Neural cell (in vitro differentiated cells): Measurements from ENCODE around the gene ARHGEF7. TPM values are rescaled to one million over a fixed set of nuclear protein-coding genes. Genes with fewer than 3 reads are reported as not detected.

Experiments used
- H2AFZ ChIP-seq: fragments of 200-600, 300-800 bp; sonication (generic), shearing (Covaris generic); 2 replicates; pipeline ENCODE4 v1.6.0; 2014; ENCODE audit warnings: low read depth, mild to moderate bottlenecking, antibody characterized with exemption, low read length, moderate library complexity
- H3F3A ChIP-seq: fragments of 200-600 bp; shearing (Covaris generic); 2 replicates; pipeline ENCODE4 v1.6.1; 2016; ENCODE audit warnings: mild to moderate bottlenecking, moderate library complexity, mixed read lengths, antibody characterized with exemption, low read length; ENCODE audit not compliant: insufficient read depth, poor library complexity, severe bottlenecking
- H3K27ac ChIP-seq: fragments of 200-600, 300-800 bp; sonication (generic), shearing (Covaris generic); 2 replicates; pipeline ENCODE4 v1.5.1; 2014; ENCODE audit warnings: mild to moderate bottlenecking, low read length, moderate library complexity
- H3K27me3 ChIP-seq: fragments of 300-800, 200-600 bp; sonication (generic), shearing (Covaris generic); 2 replicates; pipeline ENCODE4 v1.6.0; 2014; ENCODE audit warnings: mild to moderate bottlenecking, low read depth, low read length, moderate library complexity; ENCODE audit not compliant: insufficient read depth
- H3K36me3 ChIP-seq: fragments of 300-800, 200-600 bp; sonication (generic), shearing (Covaris generic); 2 replicates; pipeline ENCODE4 v1.5.1; 2014; ENCODE audit warnings: mild to moderate bottlenecking, antibody characterized with exemption, low read length, moderate library complexity; ENCODE audit not compliant: insufficient read depth
- H3K4me2 ChIP-seq: fragments of 300-800, 200-600 bp; sonication (generic), shearing (Covaris generic); 2 replicates; pipeline ENCODE4 v1.6.0; 2014; ENCODE audit warnings: mild to moderate bottlenecking, low read length
- H3K4me3 ChIP-seq: fragments of 300-800, 200-600 bp; sonication (generic), shearing (Covaris generic); 2 replicates; pipeline ENCODE4 v1.5.1; 2014; ENCODE audit warnings: mild to moderate bottlenecking, low read length, moderate library complexity
- H3K79me2 ChIP-seq: fragments of 200-600 bp; shearing (Covaris generic); replicated peaks from 2 replicates; pipeline ENCODE4 v1.6.0; 2014; ENCODE audit warnings: mild to moderate bottlenecking, low read length, moderate library complexity; ENCODE audit not compliant: insufficient read depth
- H3K9ac ChIP-seq: fragments of 300-800, 200-600 bp; sonication (generic), shearing (Covaris generic); 2 replicates; pipeline ENCODE4 v1.6.1; 2016; ENCODE audit warnings: mild to moderate bottlenecking, low read length, mixed read lengths
- H3K9me2 ChIP-seq: fragments of 200-600 bp; shearing (Covaris generic); 2 replicates; pipeline ENCODE4 v1.6.1; 2016; ENCODE audit warnings: mild to moderate bottlenecking, low read length, mixed read lengths; ENCODE audit not compliant: insufficient read depth
- H3K9me3 ChIP-seq: fragments of 200-600, 300-800 bp; sonication (generic), shearing (Covaris generic); 2 replicates; pipeline ENCODE4 v1.6.1; 2016; ENCODE audit warnings: mild to moderate bottlenecking, mixed run types, low read length, moderate library complexity, mixed read lengths
- H4K20me1 ChIP-seq: fragments of 200-600 bp; shearing (Covaris generic); 2 replicates; pipeline ENCODE4 v1.6.1; 2016; ENCODE audit warnings: mild to moderate bottlenecking, mixed run types; ENCODE audit not compliant: insufficient read depth
- EP300 ChIP-seq: fragments of 450-650 bp; conservative IDR thresholded peaks from 2 replicates; pipeline ENCODE4 v1.6.1; 2014; ENCODE audit warnings: antibody characterized with exemption, mild to moderate bottlenecking, moderate library complexity; ENCODE audit not compliant: poor library complexity, severe bottlenecking
- EZH2 ChIP-seq: fragments of 200-600, 300-800 bp; shearing (Covaris generic), sonication (generic); IDR thresholded peaks from 2 replicates; pipeline ENCODE4 v1.6.1; 2014; ENCODE audit warnings: antibody characterized with exemption, low read length, borderline replicate concordance, mild to moderate bottlenecking; ENCODE audit not compliant: insufficient read depth, poor library complexity, severe bottlenecking
- MXI1 ChIP-seq: fragments of 450-650 bp; conservative IDR thresholded peaks from 2 replicates; pipeline ENCODE4 v1.6.1; 2014; ENCODE audit warnings: antibody characterized with exemption, mild to moderate bottlenecking; ENCODE audit not compliant: poor library complexity, severe bottlenecking
- POLR2AphosphoS5 ChIP-seq: IDR thresholded peaks from 2 replicates; pipeline ENCODE4 v1.6.1; 2012
- RAD21 ChIP-seq: fragments of 450-650 bp; conservative IDR thresholded peaks from 2 replicates; pipeline ENCODE4 v1.6.1; 2014; ENCODE audit warnings: antibody characterized with exemption, mild to moderate bottlenecking, moderate library complexity
- REST ChIP-seq: IDR thresholded peaks from 2 replicates; pipeline ENCODE4 v1.6.1; 2012; ENCODE audit warnings: borderline replicate concordance
- SMC3 ChIP-seq: fragments of 450-650 bp; conservative IDR thresholded peaks from 2 replicates; pipeline ENCODE4 v1.6.1; 2014; ENCODE audit warnings: antibody characterized with exemption, mild to moderate bottlenecking, moderate library complexity; ENCODE audit not compliant: poor library complexity
- TAF1 ChIP-seq: IDR thresholded peaks from 2 replicates; pipeline ENCODE4 v1.6.1; 2012; ENCODE audit warnings: low read depth
- polyA plus RNA-seq: library from polyadenylated mRNA; depleted of rRNA; stranded (reverse); fragments of >200 nt; gene quantifications from 2 replicates; pipeline ENCODE4 v1.2.3, GENCODE V29; 2014
- TF ChIP-seq, protein P1 (sequence below): fragments of 450-650 bp; IDR thresholded peaks from 2 replicates; pipeline ENCODE4 v1.5.1; 2014; ENCODE audit warnings: antibody characterized with exemption, mild to moderate bottlenecking, moderate library complexity; ENCODE audit not compliant: poor library complexity, severe bottlenecking

ARHGEF7 gene
- polyA plus RNA-seq, 1 donor from 2014 or later: 155 TPM

DNA sequence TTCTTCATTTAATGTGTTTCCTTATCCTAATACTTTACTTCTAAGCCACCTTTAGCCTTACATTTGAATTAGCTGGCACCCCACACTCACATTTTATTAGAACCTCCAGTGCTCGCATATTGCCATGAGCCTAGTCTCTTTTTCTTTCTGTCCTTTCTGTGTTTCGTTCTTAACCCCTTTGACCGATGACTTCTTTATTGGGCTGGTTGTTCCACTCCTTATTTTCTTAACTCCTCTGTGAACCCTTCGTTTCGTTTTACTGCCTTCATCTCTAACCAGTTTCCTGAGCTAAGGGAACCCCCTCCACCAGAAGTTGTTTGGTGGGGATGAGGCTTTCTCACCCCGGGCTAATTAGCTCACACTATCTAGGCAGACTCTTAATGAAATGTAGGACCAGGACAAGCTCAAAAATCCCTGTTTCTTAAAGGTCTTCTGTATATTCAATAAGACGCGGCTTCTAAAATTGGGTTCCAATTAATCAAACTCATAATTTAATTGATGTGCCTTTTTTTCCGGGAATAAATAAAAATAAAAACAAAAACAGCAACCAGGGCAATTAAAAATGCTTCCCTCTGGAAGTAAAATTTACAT is 19.1 kb upstream of the ARHGEF7 start:
- Histone ChIP-seq H3K4me2 (no peak overlapping the region), H3K79me2 (no peaks in the 10 kb centered on the region), H3K4me3 (no peak overlapping the region), H3K27ac (no peak overlapping the region), H3K27me3 (no peaks in the 10 kb centered on the region), H4K20me1 (no peaks in the 10 kb centered on the region), H3K9me3 (no peaks in the 10 kb centered on the region), H3K9me2 (no peaks in the 10 kb centered on the region), H2AFZ (no peak overlapping the region), H3K9ac (no peak overlapping the region), H3F3A (no peaks in the 10 kb centered on the region), H3K36me3 (no peaks in the 10 kb centered on the region)
- TF ChIP-seq SMC3 (no peak), POLR2AphosphoS5 (no peak), REST (no peak)
- TF ChIP-seq, protein P1, sequence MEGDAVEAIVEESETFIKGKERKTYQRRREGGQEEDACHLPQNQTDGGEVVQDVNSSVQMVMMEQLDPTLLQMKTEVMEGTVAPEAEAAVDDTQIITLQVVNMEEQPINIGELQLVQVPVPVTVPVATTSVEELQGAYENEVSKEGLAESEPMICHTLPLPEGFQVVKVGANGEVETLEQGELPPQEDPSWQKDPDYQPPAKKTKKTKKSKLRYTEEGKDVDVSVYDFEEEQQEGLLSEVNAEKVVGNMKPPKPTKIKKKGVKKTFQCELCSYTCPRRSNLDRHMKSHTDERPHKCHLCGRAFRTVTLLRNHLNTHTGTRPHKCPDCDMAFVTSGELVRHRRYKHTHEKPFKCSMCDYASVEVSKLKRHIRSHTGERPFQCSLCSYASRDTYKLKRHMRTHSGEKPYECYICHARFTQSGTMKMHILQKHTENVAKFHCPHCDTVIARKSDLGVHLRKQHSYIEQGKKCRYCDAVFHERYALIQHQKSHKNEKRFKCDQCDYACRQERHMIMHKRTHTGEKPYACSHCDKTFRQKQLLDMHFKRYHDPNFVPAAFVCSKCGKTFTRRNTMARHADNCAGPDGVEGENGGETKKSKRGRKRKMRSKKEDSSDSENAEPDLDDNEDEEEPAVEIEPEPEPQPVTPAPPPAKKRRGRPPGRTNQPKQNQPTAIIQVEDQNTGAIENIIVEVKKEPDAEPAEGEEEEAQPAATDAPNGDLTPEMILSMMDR: no peak

- Histone ChIP-seq H3K27ac (no peak overlapping the region), H3F3A (no peaks in the 10 kb centered on the region), H3K4me3 (no peak overlapping the region), H3K9ac (no peak overlapping the region), H3K79me2 (no peaks in the 10 kb centered on the region), H3K9me2 (no peaks in the 10 kb centered on the region), H3K36me3 (no peaks in the 10 kb centered on the region), H3K9me3 (no peaks in the 10 kb centered on the region), H2AFZ (no peak overlapping the region), H3K4me2 (no peak overlapping the region), H4K20me1 (no peaks in the 10 kb centered on the region), H3K27me3 (no peaks in the 10 kb centered on the region)
- no peak for TF ChIP-seq TAF1
- TF ChIP-seq MXI1: no peak
- TF ChIP-seq RAD21: no peak
- TF ChIP-seq POLR2AphosphoS5: no peak
- TF ChIP-seq EP300: no peak
- TF ChIP-seq SMC3: no peak
- no peak for TF ChIP-seq EZH2
- no peak for TF ChIP-seq REST
- TF ChIP-seq, protein P1: no peak
These were observed 15.8 kb upstream of the ARHGEF7 start for GRCh38 chr13:111099290-111099689.
